Glutamatergic neuron (in vitro differentiated cells): ENCODE data around the gene MCM5. TPM values are rescaled to one million over a fixed set of nuclear protein-coding genes. Genes with fewer than 3 reads are reported as not detected.

ENCODE experiments used
- DNase-seq: peaks from one replicate; pipeline ENCODE4 v3.0.0; 2022
- H3K27ac Mint-ChIP-seq: one replicate; pipeline ENCODE4 v1.8.0; 2020; ENCODE audit warnings: mild to moderate bottlenecking, mixed read lengths, inconsistent platforms; ENCODE audit not compliant: unreplicated experiment
- H3K27me3 Mint-ChIP-seq: one replicate; pipeline ENCODE4 v1.8.0; 2020; ENCODE audit warnings: mild to moderate bottlenecking, moderate library complexity, mixed read lengths, inconsistent platforms; ENCODE audit not compliant: unreplicated experiment
- H3K36me3 Mint-ChIP-seq: one replicate; pipeline ENCODE4 v1.8.0; 2020; ENCODE audit warnings: mild to moderate bottlenecking, mixed read lengths, inconsistent platforms; ENCODE audit not compliant: unreplicated experiment
- H3K4me1 Mint-ChIP-seq: one replicate; pipeline ENCODE4 v1.8.0; 2020; ENCODE audit warnings: mild to moderate bottlenecking, low read depth, mixed read lengths, inconsistent platforms; ENCODE audit not compliant: unreplicated experiment
- H3K4me3 Mint-ChIP-seq: one replicate; pipeline ENCODE4 v1.8.0; 2020; ENCODE audit warnings: mild to moderate bottlenecking, mixed read lengths, inconsistent platforms; ENCODE audit not compliant: unreplicated experiment
- H3K9me3 Mint-ChIP-seq: one replicate; pipeline ENCODE4 v1.8.0; 2020; ENCODE audit warnings: mild to moderate bottlenecking, moderate library complexity, mixed read lengths, inconsistent platforms; ENCODE audit not compliant: unreplicated experiment
- CTCF ChIP-seq: fragments of 200-600 bp; sonication (generic); IDR thresholded peaks from one replicate; pipeline ENCODE4 v1.5.0; 2021; ENCODE audit not compliant: partially characterized antibody, unreplicated experiment
- total RNA-seq: library from RNA; stranded (reverse); fragmentation: NEBNext Ultra II Directional; extraction: Animal tissue kit (Norgen Biotek cat#: 25700); gene quantifications from one replicate; pipeline ENCODE4 v1.2.1, GENCODE V29; 2021; ENCODE audit not compliant: unreplicated experiment

MCM5 gene
- total RNA-seq, 1 donor from 2014 or later, result 28.3 TPM

GRCh38 chr22:35444685-35445399 is 44.9 kb downstream of the MCM5 start:
- Mint-ChIP-seq H3K27me3 (no peaks in the 10 kb centered on the region), H3K27ac (no peak overlapping the region), H3K36me3 (no peaks in the 10 kb centered on the region), H3K9me3 (peaks cover 3% of the 10 kb centered on the region), H3K4me1 (peaks cover 6% of the 10 kb centered on the region), H3K4me3 (no peak overlapping the region)
- no peak for DNase-seq
- TF ChIP-seq CTCF, result no peak

GRCh38 chr22:35445933-35446332 is 46.0 kb downstream of the MCM5 start:
- H3K27ac Mint-ChIP-seq, result no peak overlapping the region
- DNase-seq, result no peak
- no peaks in the 10 kb centered on the region for H3K27me3 Mint-ChIP-seq
- no peak for TF ChIP-seq CTCF
- H3K36me3 Mint-ChIP-seq, result no peaks in the 10 kb centered on the region
- no peak overlapping the region for H3K4me3 Mint-ChIP-seq
- peaks cover 8% of the 10 kb centered on the region for H3K4me1 Mint-ChIP-seq
- peaks cover 3% of the 10 kb centered on the region for H3K9me3 Mint-ChIP-seq

- Mint-ChIP-seq H3K4me1 (peaks cover 8% of the 10 kb centered on the region), H3K9me3 (peaks cover 3% of the 10 kb centered on the region), H3K4me3 (no peak overlapping the region), H3K27ac (no peak overlapping the region), H3K27me3 (peaks cover 2% of the 10 kb centered on the region), H3K36me3 (no peaks in the 10 kb centered on the region)
- DNase-seq, result no peak
- no peak for TF ChIP-seq CTCF
Measured at GRCh38 chr22:35446365-35446764, 46.4 kb downstream of the MCM5 start.

DNA sequence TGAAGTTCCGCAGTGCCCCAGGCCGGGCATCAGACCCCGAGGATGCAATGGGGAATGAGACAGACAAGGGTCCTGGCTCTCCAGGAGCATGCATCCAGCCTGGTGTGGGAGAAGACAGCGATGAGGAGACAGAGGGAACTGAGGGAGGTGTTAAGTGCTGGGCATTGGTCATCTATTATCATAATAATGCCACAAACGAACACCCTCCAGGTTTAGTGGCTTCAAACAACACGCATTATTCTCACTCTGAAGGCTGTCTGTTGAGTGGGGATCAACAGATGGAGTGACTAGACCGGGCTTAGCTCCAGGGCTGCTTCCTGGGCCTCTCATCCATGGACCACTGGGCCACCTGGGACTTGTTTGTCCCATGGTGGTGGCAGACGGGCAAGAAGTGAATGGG is 48.6 kb downstream of the MCM5 start:
- DNase-seq, result no peak
- Mint-ChIP-seq H3K4me3 (no peak overlapping the region), H3K27me3 (peaks cover 8% of the 10 kb centered on the region), H3K27ac (no peak overlapping the region), H3K36me3 (no peaks in the 10 kb centered on the region), H3K9me3 (peaks cover 3% of the 10 kb centered on the region), H3K4me1 (peaks cover 12% of the 10 kb centered on the region)
- TF ChIP-seq CTCF, result no peak

DNA sequence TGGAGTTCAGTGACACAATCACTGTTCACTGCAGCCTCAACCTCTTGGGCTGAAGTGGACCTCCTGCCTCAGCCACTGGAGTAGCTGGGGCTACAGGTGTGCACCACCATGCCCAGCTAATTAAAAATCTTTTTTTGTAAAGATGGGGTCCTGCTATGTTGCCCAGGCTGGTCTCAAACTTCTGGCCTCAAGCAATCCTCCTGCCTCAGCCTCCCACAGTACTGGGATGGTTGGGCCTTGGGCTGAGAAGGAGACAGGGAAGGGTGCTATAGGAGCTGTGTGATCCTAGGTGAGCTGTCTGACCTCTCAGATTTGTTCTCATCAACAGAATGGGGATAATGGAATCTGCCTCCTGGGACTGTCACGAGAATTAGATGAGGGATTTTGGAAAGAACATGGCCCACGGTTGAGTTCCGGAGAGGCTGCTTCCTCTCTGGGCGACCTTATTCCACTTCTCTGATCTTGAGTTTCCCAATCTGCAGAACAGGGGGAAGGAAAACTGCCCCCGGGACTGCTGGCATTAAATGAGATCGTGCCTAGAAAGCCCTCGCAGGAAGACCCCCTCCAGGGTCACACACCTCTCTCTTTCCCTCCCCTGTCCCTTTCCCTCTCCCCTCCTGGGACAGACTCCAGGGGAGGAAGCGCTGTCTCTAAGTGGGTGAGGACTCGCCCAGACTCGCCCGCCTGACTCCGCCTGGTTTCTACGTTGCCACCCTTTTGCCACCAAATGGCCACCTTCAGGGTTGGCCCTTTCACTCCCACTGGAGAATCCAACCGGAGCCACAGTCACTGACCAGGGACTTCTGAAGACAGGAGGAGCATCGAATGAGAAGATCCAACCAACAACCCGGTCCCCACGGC is 50.1 kb downstream of the MCM5 start:
- H3K27ac Mint-ChIP-seq, result no peak overlapping the region
- H3K4me1 Mint-ChIP-seq, result peaks cover 12% of the 10 kb centered on the region
- peaks cover 3% of the 10 kb centered on the region for H3K9me3 Mint-ChIP-seq
- TF ChIP-seq CTCF, result no peak
- H3K4me3 Mint-ChIP-seq, result no peak overlapping the region
- H3K27me3 Mint-ChIP-seq, result peaks cover 8% of the 10 kb centered on the region
- DNase-seq, result no peak
- H3K36me3 Mint-ChIP-seq, result no peaks in the 10 kb centered on the region
